IPS-18c (cell line): Measurements from ENCODE around the gene NTSR2.
"Not testable (repeated sequence)": the region's sequence is repeated elsewhere in the genome, so short reads cannot be mapped to it uniquely, and the experiment has no call there.

Source experiments
- H3K4me3 ChIP-seq: 2 replicates; pipeline ENCODE4 v1.7.0; 2013; ENCODE audit warnings: low read depth, mild to moderate bottlenecking, low read length, moderate library complexity; ENCODE audit not compliant: insufficient read depth
- H3K9me3 ChIP-seq: one replicate; pipeline ENCODE4 v1.6.1; 2013; ENCODE audit warnings: mild to moderate bottlenecking, low read length, moderate library complexity; ENCODE audit not compliant: control insufficient read depth, insufficient read depth

NTSR2 gene

GRCh38 chr2:11667194-11667593, 2.8 kb downstream of the NTSR2 start:
- Histone ChIP-seq H3K9me3 (peaks cover 4% of the 10 kb centered on the region), H3K4me3 (no peak overlapping the region)

GRCh38 chr2:11665510-11666362, 4.3 kb downstream of the NTSR2 start:
- H3K9me3 ChIP-seq, result peaks cover 4% of the 10 kb centered on the region
- no peak overlapping the region for H3K4me3 ChIP-seq

GRCh38 chr2:11665028-11665427, 5.0 kb downstream of the NTSR2 start:
- Histone ChIP-seq H3K9me3 (peaks cover 7% of the 10 kb centered on the region), H3K4me3 (no peak overlapping the region)

GRCh38 chr2:11663427-11663826, 6.6 kb downstream of the NTSR2 start:
- no peak overlapping the region for H3K4me3 ChIP-seq
- peaks cover 4% of the 10 kb centered on the region for H3K9me3 ChIP-seq

- H3K9me3 ChIP-seq, result peaks cover 4% of the 10 kb centered on the region
Measured at GRCh38 chr2:11662882-11663281, 7.1 kb downstream of the NTSR2 start.

GRCh38 chr2:11661891-11662435, 8.0 kb downstream of the NTSR2 start:
- Histone ChIP-seq H3K4me3 (no peak overlapping the region), H3K9me3 (peaks cover 4% of the 10 kb centered on the region)

More at GRCh38 chr2:11662882-11663281, 7.1 kb downstream of the NTSR2 start:
- H3K4me3 ChIP-seq, result no peak overlapping the region

GRCh38 chr2:11660396-11660795, 9.6 kb downstream of the NTSR2 start:
- not testable (repeated sequence) for H3K4me3 ChIP-seq, H3K9me3 ChIP-seq

- H3K9me3 ChIP-seq, result peaks cover 2% of the 10 kb centered on the region
Measured at GRCh38 chr2:11659851-11660250, 10.1 kb downstream of the NTSR2 start.

GRCh38 chr2:11659115-11659475, 10.9 kb downstream of the NTSR2 start:
- Histone ChIP-seq H3K9me3 (peaks cover 2% of the 10 kb centered on the region), H3K4me3 (no peak overlapping the region)

More at GRCh38 chr2:11659851-11660250, 10.1 kb downstream of the NTSR2 start:
- H3K4me3 ChIP-seq, result no peak overlapping the region

- Histone ChIP-seq H3K9me3 (peaks cover 2% of the 10 kb centered on the region), H3K4me3 (no peak overlapping the region)
Measured at GRCh38 chr2:11658208-11659114, 11.5 kb downstream of the NTSR2 start.

- H3K9me3 ChIP-seq, result peaks cover 4% of the 10 kb centered on the region
- no peak overlapping the region for H3K4me3 ChIP-seq
Measured at GRCh38 chr2:11657646-11658045, 12.3 kb downstream of the NTSR2 start.

GRCh38 chr2:11657195-11657594, 12.8 kb downstream of the NTSR2 start:
- Histone ChIP-seq H3K9me3 (peaks cover 4% of the 10 kb centered on the region), H3K4me3 (no peak overlapping the region)

GRCh38 chr2:11656671-11657101, 13.3 kb downstream of the NTSR2 start:
- H3K9me3 ChIP-seq, result peaks cover 4% of the 10 kb centered on the region
- no peak overlapping the region for H3K4me3 ChIP-seq

GRCh38 chr2:11656252-11656651, 13.7 kb downstream of the NTSR2 start:
- Histone ChIP-seq H3K9me3 (peaks cover 4% of the 10 kb centered on the region), H3K4me3 (no peak overlapping the region)

- no peak overlapping the region for H3K4me3 ChIP-seq
- peaks cover 4% of the 10 kb centered on the region for H3K9me3 ChIP-seq
Measured at GRCh38 chr2:11655495-11655894, 14.5 kb downstream of the NTSR2 start.

GRCh38 chr2:11652553-11652952, 17.4 kb downstream of the NTSR2 start:
- H3K9me3 ChIP-seq, result peaks cover 2% of the 10 kb centered on the region
- no peak overlapping the region for H3K4me3 ChIP-seq

- Histone ChIP-seq H3K9me3 (peaks cover 2% of the 10 kb centered on the region), H3K4me3 (no peak overlapping the region)
Measured at GRCh38 chr2:11651856-11652548, 18.0 kb downstream of the NTSR2 start.
